ENCODE measurements around the gene C11orf86.

- TF ChIP-seq, protein P1, sequence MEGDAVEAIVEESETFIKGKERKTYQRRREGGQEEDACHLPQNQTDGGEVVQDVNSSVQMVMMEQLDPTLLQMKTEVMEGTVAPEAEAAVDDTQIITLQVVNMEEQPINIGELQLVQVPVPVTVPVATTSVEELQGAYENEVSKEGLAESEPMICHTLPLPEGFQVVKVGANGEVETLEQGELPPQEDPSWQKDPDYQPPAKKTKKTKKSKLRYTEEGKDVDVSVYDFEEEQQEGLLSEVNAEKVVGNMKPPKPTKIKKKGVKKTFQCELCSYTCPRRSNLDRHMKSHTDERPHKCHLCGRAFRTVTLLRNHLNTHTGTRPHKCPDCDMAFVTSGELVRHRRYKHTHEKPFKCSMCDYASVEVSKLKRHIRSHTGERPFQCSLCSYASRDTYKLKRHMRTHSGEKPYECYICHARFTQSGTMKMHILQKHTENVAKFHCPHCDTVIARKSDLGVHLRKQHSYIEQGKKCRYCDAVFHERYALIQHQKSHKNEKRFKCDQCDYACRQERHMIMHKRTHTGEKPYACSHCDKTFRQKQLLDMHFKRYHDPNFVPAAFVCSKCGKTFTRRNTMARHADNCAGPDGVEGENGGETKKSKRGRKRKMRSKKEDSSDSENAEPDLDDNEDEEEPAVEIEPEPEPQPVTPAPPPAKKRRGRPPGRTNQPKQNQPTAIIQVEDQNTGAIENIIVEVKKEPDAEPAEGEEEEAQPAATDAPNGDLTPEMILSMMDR (IDR thresholded peaks at IDR 0.05), result no peak
- no peak for TF ChIP-seq POLR2A (IDR thresholded peaks at IDR 0.05; ENCODE audit: low read depth)
- no peak for TF ChIP-seq POLR2AphosphoS5 (IDR thresholded peaks at IDR 0.05)
These were observed 39.2 kb downstream of the C11orf86 start for GRCh38 chr11:67014343-67014742.
